HG03103 (cell line): Measurements from ENCODE around the gene TANC1.

ENCODE experiments used
- ATAC-seq: cut with Tn5 transposase; IDR thresholded peaks from one replicate; pipeline ENCODE4 v1.9.1; 2021; ENCODE audit warnings: low read depth; ENCODE audit not compliant: unreplicated experiment

Gene TANC1

GRCh38 chr2:158993721-158994587, 25.5 kb downstream of the TANC1 start:
- ATAC-seq = no peak

- no peak for ATAC-seq
Measured at GRCh38 chr2:158994920-158995676, 26.7 kb downstream of the TANC1 start.

- no peak for ATAC-seq
Measured at GRCh38 chr2:158995677-158996049, 27.2 kb downstream of the TANC1 start.

GRCh38 chr2:158996378-158996993, 28.0 kb downstream of the TANC1 start:
- no peak for ATAC-seq

GRCh38 chr2:158997037-158997790, 28.8 kb downstream of the TANC1 start:
- ATAC-seq = no peak

GRCh38 chr2:158998551-158999248, 30.3 kb downstream of the TANC1 start:
- ATAC-seq = no peak

- ATAC-seq = no peak
Measured at GRCh38 chr2:158999458-158999857, 31.0 kb downstream of the TANC1 start.

- ATAC-seq = no peak
Measured at GRCh38 chr2:159000072-159000471, 31.6 kb downstream of the TANC1 start.

GRCh38 chr2:159002462-159003111, 34.1 kb downstream of the TANC1 start:
- no peak for ATAC-seq

GRCh38 chr2:159003555-159003954, 35.1 kb downstream of the TANC1 start:
- ATAC-seq = no peak

GRCh38 chr2:159004849-159005248, 36.4 kb downstream of the TANC1 start:
- ATAC-seq = no peak

- ATAC-seq = no peak
Measured at GRCh38 chr2:159009940-159010339, 41.5 kb downstream of the TANC1 start.

- ATAC-seq = no peak
Measured at GRCh38 chr2:159010340-159010739, 41.9 kb downstream of the TANC1 start.

- no peak for ATAC-seq
Measured at GRCh38 chr2:159010963-159011362, 42.5 kb downstream of the TANC1 start.

GRCh38 chr2:159012142-159012541, 43.7 kb downstream of the TANC1 start:
- ATAC-seq = no peak

GRCh38 chr2:159013103-159013502, 44.7 kb downstream of the TANC1 start:
- ATAC-seq = no peak

- no peak for ATAC-seq
Measured at GRCh38 chr2:159015174-159015573, 46.7 kb downstream of the TANC1 start.

GRCh38 chr2:159015823-159016222, 47.4 kb downstream of the TANC1 start:
- ATAC-seq = no peak

GRCh38 chr2:159017837-159018236, 49.4 kb downstream of the TANC1 start:
- ATAC-seq = no peak

GRCh38 chr2:159019021-159019420, 50.6 kb downstream of the TANC1 start:
- no peak for ATAC-seq
